NCI-H2196 (cell line): Measurements from ENCODE around the gene ZSCAN25.
"Not testable (repeated sequence)": the region's sequence is repeated elsewhere in the genome, so short reads cannot be mapped to it uniquely, and the experiment has no call there.

Source experiments
- DNase-seq: peaks from one replicate; lab custom pipeline; 2025; ENCODE audit not compliant: unreplicated experiment; lab: John Stamatoyannopoulos, UW

ZSCAN25 gene

GRCh38 chr7:99644431-99644830 lies 27.7 kb downstream of the ZSCAN25 start:
- DNase-seq: no peak

- no peak for DNase-seq
Measured at GRCh38 chr7:99645590-99645989, 28.8 kb downstream of the ZSCAN25 start.

DNA sequence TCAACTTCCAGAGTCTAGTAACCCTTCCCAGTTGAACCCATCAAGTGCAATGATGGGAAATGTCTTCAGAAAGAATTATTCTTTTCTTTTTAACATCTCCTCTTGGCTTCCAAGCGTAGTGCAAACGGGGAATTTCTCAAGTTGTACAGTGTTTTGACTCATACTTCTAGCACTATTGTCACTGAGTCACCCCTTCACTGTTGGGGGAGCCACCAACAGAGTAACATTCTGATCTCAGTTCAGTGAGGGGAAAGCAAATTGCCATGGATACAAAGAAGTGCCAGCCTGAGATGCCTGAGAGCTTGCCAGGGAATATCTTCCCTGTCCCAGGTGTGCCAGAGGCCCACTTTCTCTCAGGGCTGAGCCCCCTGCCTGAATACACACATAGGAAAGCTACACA lies 32.1 kb downstream of the ZSCAN25 start:
- no peak for DNase-seq

GRCh38 chr7:99651290-99651689 lies 34.5 kb downstream of the ZSCAN25 start:
- DNase-seq: no peak

DNA sequence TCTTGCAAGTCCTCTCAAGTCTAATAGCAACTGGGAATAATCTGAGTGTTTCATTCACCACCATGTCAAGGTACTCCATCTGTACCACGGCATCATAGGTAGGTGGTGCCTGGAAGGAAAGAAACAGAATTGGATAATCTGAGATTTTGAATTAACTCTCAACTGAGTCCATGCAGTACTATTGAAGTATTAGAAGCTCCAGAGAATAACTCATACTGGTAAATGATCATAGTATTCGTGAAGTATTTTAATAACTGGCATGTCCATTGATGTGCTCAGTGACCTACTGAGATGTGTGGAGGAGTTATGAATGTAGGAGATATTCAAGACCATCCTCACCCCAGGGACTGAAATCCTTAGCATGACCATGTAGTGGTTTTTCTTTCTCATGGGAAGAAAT lies 35.9 kb downstream of the ZSCAN25 start:
- DNase-seq: no peak

DNA sequence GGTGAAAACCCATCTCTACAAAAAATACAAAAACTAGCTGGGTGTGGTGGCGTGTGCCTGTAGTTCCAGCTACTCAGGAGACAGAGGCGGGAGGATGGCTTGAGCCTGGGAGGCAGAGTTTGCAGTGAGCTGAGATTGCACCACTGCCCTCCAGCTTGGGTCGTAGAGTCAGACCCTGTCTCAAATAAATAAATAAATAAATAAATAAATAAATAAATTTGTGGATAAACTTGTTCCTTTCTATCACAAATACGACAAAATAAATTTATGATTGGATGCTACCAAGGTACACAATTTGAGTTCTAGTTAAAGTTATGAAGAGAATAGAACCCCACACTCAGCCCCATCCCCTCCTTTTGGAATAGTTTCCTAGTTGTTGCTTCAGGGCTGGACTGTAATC lies 36.5 kb downstream of the ZSCAN25 start:
- DNase-seq: not testable (repeated sequence)

GRCh38 chr7:99653754-99654153 lies 37.0 kb downstream of the ZSCAN25 start:
- no peak for DNase-seq

GRCh38 chr7:99654626-99655025 lies 37.9 kb downstream of the ZSCAN25 start:
- not testable (repeated sequence) for DNase-seq

GRCh38 chr7:99657879-99658278 lies 41.1 kb downstream of the ZSCAN25 start:
- DNase-seq: not testable (repeated sequence)

DNA sequence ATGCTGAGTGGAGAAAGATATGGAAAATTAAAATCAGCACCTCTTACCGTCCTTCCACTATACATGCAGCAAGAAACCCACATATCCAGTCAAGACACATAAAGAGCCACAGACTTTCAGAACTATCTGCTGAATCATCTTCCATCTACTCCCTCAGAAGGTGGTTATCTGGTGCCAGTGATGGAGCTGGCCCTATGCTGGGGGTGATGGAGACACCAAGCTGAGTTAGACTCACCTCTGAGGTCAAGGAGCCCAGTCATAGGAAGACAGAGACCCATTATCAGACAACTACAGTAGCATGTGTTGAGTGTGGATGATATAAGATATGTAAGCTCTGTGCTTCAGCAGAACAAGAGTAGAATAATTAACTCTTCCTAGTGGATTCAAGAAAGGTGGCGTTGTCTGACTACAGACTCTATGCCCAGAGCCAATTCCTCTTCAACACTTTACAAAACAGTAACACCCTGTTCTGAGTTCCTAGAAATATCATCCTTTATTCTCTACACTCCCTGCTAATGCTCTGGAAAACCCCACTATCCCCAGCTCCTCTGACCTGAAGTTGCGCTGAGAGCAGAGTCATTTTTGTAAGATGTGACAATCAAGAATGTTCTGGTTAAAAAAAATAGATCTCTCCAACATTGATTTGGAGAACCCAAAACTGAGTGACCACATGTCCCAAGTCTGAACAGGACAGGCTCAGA lies 48.7 kb downstream of the ZSCAN25 start:
- DNase-seq: no peak

DNA sequence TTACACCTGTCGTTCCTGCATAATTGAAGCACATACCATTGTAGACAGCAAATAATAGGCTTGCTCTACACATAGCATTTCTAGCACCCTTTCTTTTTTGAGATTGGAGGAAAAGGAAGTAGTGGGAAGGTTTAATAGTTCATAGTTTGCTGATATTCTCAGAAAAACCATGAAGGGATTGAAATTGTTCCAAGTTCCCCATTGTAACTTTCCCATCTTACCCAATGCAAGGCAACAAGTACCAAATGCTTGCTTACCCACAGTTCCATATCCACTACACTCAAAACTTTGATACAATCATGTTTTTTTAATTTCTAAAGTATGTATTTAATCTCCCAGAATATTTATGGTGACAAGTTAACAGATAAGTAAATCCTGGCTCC lies 49.3 kb downstream of the ZSCAN25 start:
- DNase-seq: no peak

DNA sequence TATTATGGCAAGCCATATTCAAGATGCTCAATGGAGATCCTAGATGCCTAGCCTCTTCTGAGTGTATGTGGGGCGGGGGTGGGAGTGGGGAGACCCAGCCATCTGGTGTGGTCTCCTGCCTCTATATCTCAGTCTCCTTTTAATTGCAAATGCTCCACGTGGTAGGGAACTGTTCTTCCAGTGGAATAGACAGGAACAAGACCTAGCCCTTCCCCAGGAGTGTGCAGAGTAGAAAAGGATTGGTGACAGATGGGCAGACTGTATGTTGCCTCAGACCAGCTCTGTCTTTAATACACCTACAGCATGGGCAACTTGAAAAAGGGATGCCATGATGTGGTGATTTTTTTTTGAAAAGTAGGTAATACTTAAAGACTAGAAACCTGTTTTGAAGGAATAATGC lies 50.4 kb downstream of the ZSCAN25 start:
- no peak for DNase-seq

GRCh38 chr7:99668541-99668940 lies 51.8 kb downstream of the ZSCAN25 start:
- DNase-seq: no peak

- no peak for DNase-seq
Measured at GRCh38 chr7:99669782-99670181, 53.0 kb downstream of the ZSCAN25 start.

DNA sequence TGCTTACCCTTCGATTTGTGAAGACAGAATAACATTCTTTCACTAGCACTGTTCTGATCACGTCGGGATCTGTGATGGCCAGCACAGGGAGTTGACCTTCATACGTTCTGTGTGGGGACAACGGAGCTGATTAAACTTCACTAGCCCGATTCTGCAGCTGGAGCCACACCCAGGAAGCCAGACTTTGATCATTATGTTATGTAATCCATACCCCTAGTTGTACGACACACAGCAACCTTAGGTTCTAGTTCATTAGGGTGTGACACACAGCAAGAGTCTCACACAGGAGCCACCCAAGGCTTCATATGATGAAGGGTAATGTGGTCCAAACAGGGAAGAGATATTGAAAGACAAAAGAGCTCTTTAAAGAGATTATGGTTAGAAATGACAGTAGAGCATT lies 55.8 kb downstream of the ZSCAN25 start:
- DNase-seq: no peak

- no peak for DNase-seq
Measured at GRCh38 chr7:99674995-99675742, 58.4 kb downstream of the ZSCAN25 start.

GRCh38 chr7:99677013-99677647 lies 60.4 kb downstream of the ZSCAN25 start:
- DNase-seq: no peak

GRCh38 chr7:99677648-99678045 lies 60.9 kb downstream of the ZSCAN25 start:
- DNase-seq: no peak

DNA sequence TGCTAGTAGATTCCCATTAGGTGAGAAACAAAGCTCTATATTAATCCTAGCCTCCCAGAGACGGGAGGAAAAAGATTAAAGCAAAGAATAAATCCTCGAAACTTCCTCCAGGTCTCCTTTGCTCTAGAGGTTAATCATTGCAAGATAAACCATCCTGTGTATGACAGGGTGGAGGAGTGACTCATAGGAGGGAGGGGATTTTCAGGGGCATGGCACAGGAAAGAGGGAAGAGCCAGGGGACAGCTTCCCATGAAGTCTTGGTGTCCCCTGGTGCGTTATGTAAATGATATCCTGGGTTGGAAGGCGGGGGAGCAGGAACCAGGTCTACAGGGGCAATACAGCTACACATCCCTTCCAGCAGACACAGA lies 62.3 kb downstream of the ZSCAN25 start:
- no peak for DNase-seq

DNA sequence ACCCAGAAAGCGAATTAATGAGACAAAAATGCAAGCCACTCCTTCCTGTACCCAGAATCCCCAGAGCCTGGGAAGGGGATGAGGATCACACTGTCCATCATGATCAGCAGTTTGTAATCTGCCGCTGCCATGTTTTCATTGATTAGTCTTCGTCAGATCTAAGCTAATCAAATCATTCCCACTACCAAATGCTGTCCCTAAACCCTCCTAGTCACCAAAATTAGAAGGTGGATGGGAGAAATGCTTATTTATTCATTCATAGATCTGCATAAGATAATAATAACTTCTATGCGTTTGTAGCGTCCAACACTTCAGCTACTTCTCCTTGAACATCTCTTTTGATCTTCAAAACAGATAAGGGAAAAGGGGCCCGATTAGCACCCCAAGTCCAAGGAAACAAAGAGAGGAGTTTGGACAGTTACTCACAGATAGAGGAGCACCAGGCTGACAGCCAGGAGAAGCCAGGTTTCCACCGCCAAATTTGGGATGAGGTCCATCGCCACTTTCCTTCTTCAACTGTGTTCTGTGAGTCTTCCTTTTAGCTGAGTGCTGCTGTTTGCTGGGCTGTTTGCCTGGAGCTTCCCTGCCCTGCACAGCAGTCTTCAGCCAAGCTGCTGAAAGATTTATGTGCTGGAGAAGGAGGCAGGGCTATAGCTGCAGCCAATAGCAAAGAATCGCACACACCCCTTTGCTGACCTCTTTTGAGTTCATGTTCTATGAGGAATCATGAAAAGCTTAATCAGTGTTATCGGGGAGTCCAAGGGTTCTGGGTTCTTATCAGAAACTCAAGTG lies 62.9 kb downstream of the ZSCAN25 start, which contains the start of gene CYP3A5:
Gene CYP3A5 (minus strand): TSS at position 597 of the 792 bp plus-strand sequence. CDS start 100 bp downstream, at position 497.
- DNase-seq: no peak
